Neuron (in vitro differentiated cells): ENCODE data around the gene FTH1.
"Not testable (repeated sequence)": the region's sequence is repeated elsewhere in the genome, so short reads cannot be mapped to it uniquely, and the experiment has no call there.

Experiments used
- H2AFZ ChIP-seq: one replicate; pipeline ENCODE4 v1.6.1; 2013; ENCODE audit warnings: low read depth, mild to moderate bottlenecking, inconsistent platforms, low read length, moderate library complexity
- H3K27me3 ChIP-seq: one replicate; pipeline ENCODE4 v1.6.1; 2013; ENCODE audit warnings: low read length; ENCODE audit not compliant: insufficient read depth
- H3K36me3 ChIP-seq: one replicate; pipeline ENCODE4 v1.6.1; 2013; ENCODE audit warnings: low read length; ENCODE audit not compliant: insufficient read depth
- H3K4me1 ChIP-seq: one replicate; pipeline ENCODE4 v1.6.1; 2013; ENCODE audit warnings: low read length; ENCODE audit not compliant: insufficient read depth
- H3K4me3 ChIP-seq: 2 replicates; pipeline ENCODE4 v1.5.1; 2013; ENCODE audit warnings: mild to moderate bottlenecking, low read length, moderate library complexity
- H3K9me3 ChIP-seq: one replicate; pipeline ENCODE4 v1.6.1; 2013; ENCODE audit warnings: low read length

Gene FTH1

DNA sequence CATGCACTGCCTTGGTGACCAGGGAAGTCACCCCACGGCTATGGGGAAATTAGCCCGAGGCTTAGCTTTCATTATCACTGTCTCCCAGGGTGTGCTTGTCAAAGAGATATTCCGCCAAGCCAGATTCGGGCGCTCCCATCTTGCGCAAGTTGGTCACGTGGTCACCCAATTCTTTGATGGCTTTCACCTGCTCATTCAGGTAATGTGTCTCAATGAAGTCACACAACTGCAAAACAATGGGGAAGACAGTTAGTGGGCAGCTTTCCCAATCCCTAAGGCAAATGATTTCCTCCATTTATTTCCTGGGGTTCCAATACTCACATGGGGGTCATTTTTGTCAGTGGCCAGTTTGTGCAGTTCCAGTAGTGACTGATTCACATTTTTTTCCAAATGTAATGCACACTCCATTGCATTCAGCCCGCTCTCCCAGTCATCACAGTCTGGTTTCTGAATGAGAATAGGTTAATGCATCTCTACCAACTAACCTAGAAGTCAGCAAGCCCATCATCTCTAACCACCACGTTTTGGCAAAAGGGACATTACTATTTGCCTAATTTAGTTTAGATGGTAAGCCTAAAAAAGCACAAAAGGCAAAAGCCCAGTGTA is 2.7 kb downstream of the FTH1 start:
- Histone ChIP-seq H3K36me3 (peaks cover 26% of the 10 kb centered on the region), H3K4me1 (peaks cover 16% of the 10 kb centered on the region)
- not testable (repeated sequence) for H3K4me3 ChIP-seq, H2AFZ ChIP-seq, H3K27me3 ChIP-seq, H3K9me3 ChIP-seq

- Histone ChIP-seq H2AFZ (no peak overlapping the region), H3K4me1 (peaks cover 16% of the 10 kb centered on the region), H3K27me3 (no peaks in the 10 kb centered on the region), H3K36me3 (peaks cover 26% of the 10 kb centered on the region), H3K4me3 (no peak overlapping the region), H3K9me3 (no peaks in the 10 kb centered on the region)
Measured at GRCh38 chr11:61964058-61964665, 3.3 kb downstream of the FTH1 start.

GRCh38 chr11:61963282-61964057 is 4.0 kb downstream of the FTH1 start:
- Histone ChIP-seq H3K4me1 (peaks cover 16% of the 10 kb centered on the region), H3K4me3 (no peak overlapping the region), H3K36me3 (peaks cover 26% of the 10 kb centered on the region), H2AFZ (no peak overlapping the region), H3K9me3 (no peaks in the 10 kb centered on the region), H3K27me3 (no peaks in the 10 kb centered on the region)

GRCh38 chr11:61963016-61963281 is 4.5 kb downstream of the FTH1 start:
- Histone ChIP-seq H2AFZ (no peak overlapping the region), H3K4me3 (no peak overlapping the region), H3K9me3 (no peaks in the 10 kb centered on the region), H3K4me1 (peaks cover 12% of the 10 kb centered on the region), H3K27me3 (no peaks in the 10 kb centered on the region), H3K36me3 (peaks cover 26% of the 10 kb centered on the region)

DNA sequence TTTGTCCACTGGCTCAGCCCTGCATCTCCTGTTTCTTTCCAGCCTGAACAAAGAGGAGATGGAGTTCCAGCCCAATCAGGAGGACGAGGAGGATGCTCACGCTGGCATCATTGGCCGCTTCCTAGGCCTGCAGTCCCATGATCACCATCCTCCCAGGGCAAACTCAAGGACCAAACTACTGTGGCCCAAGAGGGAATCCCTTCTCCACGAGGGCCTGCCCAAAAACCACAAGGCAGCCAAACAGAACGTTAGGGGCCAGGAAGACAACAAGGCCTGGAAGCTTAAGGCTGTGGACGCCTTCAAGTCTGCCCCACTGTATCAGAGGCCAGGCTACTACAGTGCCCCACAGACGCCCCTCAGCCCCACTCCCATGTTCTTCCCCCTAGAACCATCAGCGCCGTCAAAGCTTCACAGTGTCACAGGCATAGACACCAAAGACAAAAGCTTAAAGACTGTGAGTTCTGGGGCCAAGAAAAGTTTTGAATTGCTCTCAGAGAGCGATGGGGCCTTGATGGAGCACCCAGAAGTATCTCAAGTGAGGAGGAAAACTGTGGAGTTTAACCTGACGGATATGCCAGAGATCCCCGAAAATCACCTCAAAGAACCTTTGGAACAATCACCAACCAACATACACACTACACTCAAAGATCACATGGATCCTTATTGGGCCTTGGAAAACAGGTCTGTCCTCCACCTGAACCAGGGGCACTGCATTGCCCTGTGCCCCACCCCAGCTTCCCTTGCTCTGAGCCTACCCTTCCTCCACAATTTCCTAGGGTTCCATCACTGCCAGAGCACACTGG is 5.0 kb downstream of the FTH1 start:
- H3K4me1 ChIP-seq = peaks cover 10% of the 10 kb centered on the region
- peaks cover 26% of the 10 kb centered on the region for H3K36me3 ChIP-seq
- H3K4me3 ChIP-seq = no peak overlapping the region
- no peaks in the 10 kb centered on the region for H3K27me3 ChIP-seq
- no peaks in the 10 kb centered on the region for H3K9me3 ChIP-seq
- H2AFZ ChIP-seq = no peak overlapping the region

DNA sequence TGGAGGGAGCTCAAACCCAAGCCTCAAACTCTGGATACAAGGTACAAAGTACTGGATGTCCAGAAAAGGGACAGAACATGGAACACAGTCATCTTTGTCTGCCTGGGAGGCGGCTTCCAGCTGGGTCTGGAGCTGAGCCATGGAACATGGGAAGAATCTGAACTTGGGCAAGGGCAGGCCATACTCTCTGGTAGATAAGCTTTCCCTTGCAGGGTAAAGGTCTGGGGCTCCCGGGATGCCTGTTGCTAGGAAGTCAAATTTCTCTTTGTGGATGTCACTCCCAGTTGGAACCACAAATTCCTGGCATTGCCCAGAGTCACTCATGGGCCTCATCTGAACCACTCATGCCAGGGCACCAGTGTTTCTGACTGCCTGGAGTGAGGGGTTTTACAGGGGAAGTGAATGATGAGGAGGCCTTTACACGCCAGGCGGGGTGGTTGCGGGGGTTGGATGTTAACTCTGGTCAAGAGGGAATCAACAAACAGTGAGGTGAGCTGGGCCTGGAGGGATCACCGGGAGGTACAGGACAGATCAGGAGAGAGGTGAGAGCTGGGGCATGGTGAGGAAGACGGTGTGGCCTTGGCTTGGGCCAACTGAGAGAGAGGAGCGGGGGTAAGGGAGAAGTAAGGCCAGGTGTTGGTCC is 5.7 kb downstream of the FTH1 start:
- H3K4me1 ChIP-seq = peaks cover 10% of the 10 kb centered on the region
- no peak overlapping the region for H2AFZ ChIP-seq
- H3K27me3 ChIP-seq = no peaks in the 10 kb centered on the region
- H3K9me3 ChIP-seq = no peaks in the 10 kb centered on the region
- no peak overlapping the region for H3K4me3 ChIP-seq
- H3K36me3 ChIP-seq = peaks cover 26% of the 10 kb centered on the region

DNA sequence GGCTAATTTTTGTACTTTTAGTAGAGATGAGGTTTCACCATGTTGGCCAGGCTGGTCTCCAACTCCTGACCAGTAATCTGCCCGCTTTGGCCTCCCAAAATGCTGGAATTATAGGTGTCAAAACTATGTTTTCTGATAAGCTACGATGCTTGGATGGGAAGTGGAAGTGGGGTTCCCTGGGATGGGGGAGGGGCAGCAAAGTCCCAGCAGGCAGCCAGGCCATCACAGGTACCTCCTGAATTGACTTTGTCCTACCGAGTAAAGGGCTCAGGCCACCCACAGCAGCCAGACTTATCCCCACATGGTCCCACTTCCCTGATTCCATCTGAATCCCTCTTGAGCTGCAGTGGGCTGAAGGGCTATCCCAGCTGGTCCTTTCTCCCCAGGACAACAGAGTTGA is 6.9 kb downstream of the FTH1 start:
- Histone ChIP-seq H3K27me3 (no peaks in the 10 kb centered on the region), H3K4me3 (no peak overlapping the region), H3K9me3 (no peaks in the 10 kb centered on the region), H3K4me1 (peaks cover 4% of the 10 kb centered on the region), H3K36me3 (peaks cover 24% of the 10 kb centered on the region), H2AFZ (no peak overlapping the region)

GRCh38 chr11:61959678-61960077 is 7.8 kb downstream of the FTH1 start:
- H3K27me3 ChIP-seq = no peaks in the 10 kb centered on the region

DNA sequence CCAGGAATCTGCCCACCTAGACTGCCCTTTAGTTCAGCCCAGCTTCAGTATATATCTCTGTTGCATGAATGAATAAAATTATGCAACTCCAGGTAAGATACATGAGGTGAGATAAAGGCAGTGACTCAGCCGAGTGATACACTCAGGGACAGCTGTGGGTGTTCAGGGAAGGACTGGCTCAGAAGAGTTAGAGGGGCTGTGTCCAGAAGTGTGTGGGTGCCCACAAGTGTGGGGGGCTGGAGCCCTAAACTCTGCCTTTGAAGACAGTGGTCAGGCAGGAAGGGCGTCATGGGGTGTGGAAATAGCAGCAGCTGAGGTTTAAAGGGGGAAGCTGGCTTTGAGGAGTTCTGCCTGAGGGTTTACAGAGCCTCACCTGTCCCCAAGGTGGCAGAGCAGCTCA is 8.3 kb downstream of the FTH1 start:
- Histone ChIP-seq H3K36me3 (peaks cover 12% of the 10 kb centered on the region), H3K27me3 (no peaks in the 10 kb centered on the region), H3K4me1 (no peaks in the 10 kb centered on the region), H3K9me3 (no peaks in the 10 kb centered on the region), H3K4me3 (no peak overlapping the region), H2AFZ (no peak overlapping the region)

More at GRCh38 chr11:61959678-61960077, 7.8 kb downstream of the FTH1 start:
- peaks cover 16% of the 10 kb centered on the region for H3K36me3 ChIP-seq
- H2AFZ ChIP-seq = no peak overlapping the region
- no peaks in the 10 kb centered on the region for H3K4me1 ChIP-seq
- no peak overlapping the region for H3K4me3 ChIP-seq
- no peaks in the 10 kb centered on the region for H3K9me3 ChIP-seq

DNA sequence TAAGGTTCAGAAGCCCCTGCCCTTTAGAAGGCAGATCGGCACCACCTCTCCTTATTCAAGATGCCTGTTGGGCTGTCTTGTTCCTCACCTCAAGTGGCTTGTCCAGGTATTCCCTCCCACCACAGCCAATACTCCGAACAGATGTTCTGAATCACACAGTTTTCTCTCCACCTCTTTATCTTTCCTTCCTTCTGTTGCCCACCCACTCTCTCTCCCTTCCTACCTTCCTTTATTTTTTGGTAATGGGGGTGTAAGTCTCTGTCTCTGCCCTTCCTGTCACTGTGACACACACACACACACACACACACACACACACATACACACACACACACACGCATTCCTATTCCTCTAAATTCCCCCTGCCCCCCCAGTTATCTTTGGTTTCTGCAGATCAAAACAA is 8.8 kb downstream of the FTH1 start:
- no peaks in the 10 kb centered on the region for H3K4me1 ChIP-seq
- no peak overlapping the region for H2AFZ ChIP-seq
- no peaks in the 10 kb centered on the region for H3K9me3 ChIP-seq
- no peak overlapping the region for H3K4me3 ChIP-seq
- H3K36me3 ChIP-seq = peaks cover 7% of the 10 kb centered on the region
- H3K27me3 ChIP-seq = no peaks in the 10 kb centered on the region

DNA sequence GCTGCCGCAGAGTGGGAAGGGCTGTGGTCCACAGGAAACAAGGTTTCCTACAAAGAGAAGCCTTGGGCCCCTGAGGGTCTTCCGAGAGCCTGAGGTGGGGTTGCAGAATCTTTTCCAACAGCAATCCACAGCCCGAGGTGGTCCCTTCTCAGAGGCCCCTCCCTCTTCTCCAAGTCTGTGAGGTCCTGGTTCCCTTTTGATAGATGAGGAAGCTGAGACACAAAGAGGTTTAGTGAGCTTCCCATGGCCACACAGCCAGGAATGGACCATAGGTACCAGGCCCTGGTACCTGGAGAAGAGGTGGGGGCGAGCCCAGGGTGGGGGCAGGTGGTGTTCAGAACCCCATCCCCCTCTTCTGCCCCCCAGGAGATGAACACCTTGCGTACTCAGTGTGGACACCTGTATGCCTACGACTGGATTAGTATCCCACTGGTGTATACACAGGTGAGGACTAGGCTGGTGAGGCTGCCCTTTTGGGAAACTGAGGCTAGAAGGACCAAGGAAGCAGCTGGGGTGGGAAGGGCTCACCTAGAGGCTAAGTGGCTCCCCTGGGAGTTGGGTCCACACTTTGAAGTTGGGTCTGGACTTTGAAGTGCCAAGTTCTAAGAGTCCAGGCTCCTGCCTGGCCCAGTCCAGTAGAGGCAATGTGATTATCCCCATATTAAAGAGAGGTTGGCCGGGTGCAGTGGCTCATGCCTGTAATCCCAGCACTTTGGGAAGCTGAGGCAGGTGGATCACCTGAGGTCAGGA is 10.2 kb downstream of the FTH1 start:
- H3K27me3 ChIP-seq = no peaks in the 10 kb centered on the region
- H3K4me1 ChIP-seq = no peaks in the 10 kb centered on the region
- H3K9me3 ChIP-seq = no peaks in the 10 kb centered on the region
- no peak overlapping the region for H2AFZ ChIP-seq
- no peaks in the 10 kb centered on the region for H3K36me3 ChIP-seq
- no peak overlapping the region for H3K4me3 ChIP-seq

- no peak overlapping the region for H2AFZ ChIP-seq
Measured at GRCh38 chr11:61956191-61957020, 11.0 kb downstream of the FTH1 start.

More at GRCh38 chr11:61956191-61957020, 11.0 kb downstream of the FTH1 start:
- Histone ChIP-seq H3K9me3 (no peaks in the 10 kb centered on the region), H3K27me3 (no peaks in the 10 kb centered on the region), H3K4me1 (no peaks in the 10 kb centered on the region), H3K36me3 (no peaks in the 10 kb centered on the region), H3K4me3 (no peak overlapping the region)
